SK-N-SH (cell line): ENCODE data around the gene TBC1D8. TPM values are rescaled to one million over a fixed set of nuclear protein-coding genes. Genes with fewer than 3 reads are reported as not detected.

ENCODE experiments used
- CTCF ChIA-PET: fragments of 300-600, 350-600 bp; formaldehyde crosslinking; extraction: SDS; loops from one replicate; lab custom pipeline; 2021; lab: Yijun Ruan, JAX
- POLR2A ChIA-PET: fragments of 350-600 bp; sonication (Branson Sonifier 250); formaldehyde crosslinking; extraction: SDS; loops from one replicate; lab custom pipeline; 2020; ENCODE audit warnings: antibody characterized with exemption, inconsistent platforms; lab: Yijun Ruan, JAX
- DNase-seq: peaks from one replicate; pipeline ENCODE4 v3.0.0; 2012
- H2AFZ ChIP-seq: fragments of 200-600 bp; sonication (generic); 2 replicates; pipeline ENCODE4 v1.8.1; 2016; ENCODE audit warnings: antibody characterized with exemption, mild to moderate bottlenecking, low read depth
- H3F3A ChIP-seq: fragments of 200-600 bp; sonication (generic); replicated peaks from 2 replicates; pipeline ENCODE3; 2016; ENCODE audit warnings: antibody characterized with exemption, mild to moderate bottlenecking; ENCODE audit not compliant: insufficient read depth
- H3K27ac ChIP-seq, 2 experiments: fragments of 200-500 bp in 1 of 2; fragments of 200-600 bp in 1 of 2; sonication (Bioruptor generic) in 1 of 2; sonication (generic), shearing (Covaris generic) in 1 of 2; 2 replicates each; pipeline versions ENCODE4 v1.5.1 to v1.6.1; 2014 to 2016; ENCODE audit warnings: low read depth in 2 of 2, inconsistent platforms in 1 of 2, low read length in 1 of 2, mild to moderate bottlenecking in 1 of 2, mixed read lengths in 1 of 2
- H3K27me3 ChIP-seq: fragments of 200-600 bp; sonication (generic), shearing (Covaris generic); 2 replicates; pipeline ENCODE4 v1.6.1; 2016; ENCODE audit warnings: mixed run types; ENCODE audit not compliant: insufficient read depth
- H3K36me3 ChIP-seq, 2 experiments: fragments of 200-500 bp in 1 of 2; fragments of 200-600 bp in 1 of 2; sonication (Bioruptor generic) in 1 of 2; sonication (generic) in 1 of 2; replicated peaks in 1 of 2; 2 replicates each; pipeline versions ENCODE3 to v1.5.1; 2014 to 2016; ENCODE audit warnings: low read length in 1 of 2, mild to moderate bottlenecking in 1 of 2; ENCODE audit not compliant: insufficient read depth in 2 of 2, control insufficient read depth in 1 of 2
- H3K4me1 ChIP-seq, 2 experiments: fragments of 200-500 bp in 1 of 2; fragments of 200-600 bp in 1 of 2; sonication (Bioruptor generic) in 1 of 2; sonication (generic), shearing (Covaris generic) in 1 of 2; 2 replicates each; pipeline versions ENCODE4 v1.5.1 to v1.6.1; 2014 to 2016; ENCODE audit warnings: low read depth in 1 of 2, low read length in 1 of 2, mixed run types in 1 of 2; ENCODE audit not compliant: insufficient read depth in 2 of 2, control insufficient read depth in 1 of 2
- H3K4me2 ChIP-seq: fragments of 200-600 bp; sonication (generic), shearing (Covaris generic); 2 replicates; pipeline ENCODE4 v1.6.1; 2017; ENCODE audit warnings: mixed run types
- H3K4me3 ChIP-seq, 2 experiments: fragments of 200-500 bp in 1 of 2; fragments of 200-600 bp in 1 of 2; sonication (Bioruptor generic) in 1 of 2; sonication (generic), shearing (Covaris generic) in 1 of 2; 2 replicates each; pipeline versions ENCODE4 v1.5.1 to v1.8.1; 2014 to 2016; ENCODE audit warnings: low read depth in 2 of 2, inconsistent platforms in 1 of 2, low read length in 1 of 2, mild to moderate bottlenecking in 1 of 2, mixed read lengths in 1 of 2, moderate library complexity in 1 of 2
- H3K79me2 ChIP-seq: fragments of 200-600 bp; sonication (generic); 2 replicates; pipeline ENCODE4 v1.8.1; 2017; ENCODE audit warnings: mild to moderate bottlenecking; ENCODE audit not compliant: insufficient read depth
- H3K9ac ChIP-seq: fragments of 200-600 bp; sonication (generic); 2 replicates; pipeline ENCODE4 v1.6.1; 2017; ENCODE audit warnings: mixed run types
- H3K9me2 ChIP-seq: fragments of 200-600 bp; sonication (generic); 2 replicates; pipeline ENCODE4 v1.6.1; 2017; ENCODE audit warnings: mixed run types
- H3K9me3 ChIP-seq: fragments of 200-600 bp; sonication (generic); 2 replicates; pipeline ENCODE4 v1.6.1; 2017; ENCODE audit warnings: mixed run types, mild to moderate bottlenecking, moderate library complexity
- H4K20me1 ChIP-seq: fragments of 200-600 bp; sonication (generic); 2 replicates; pipeline ENCODE4 v1.6.1; 2017; ENCODE audit warnings: mild to moderate bottlenecking, mixed run types; ENCODE audit not compliant: insufficient read depth
- EP300 ChIP-seq, 2 experiments: IDR thresholded peaks; 2 replicates each; pipeline versions ENCODE4 v1.4.0 to v1.6.1; 2012; ENCODE audit warnings: borderline replicate concordance in 1 of 2, low read depth in 1 of 2, low read length in 1 of 2
- GABPA ChIP-seq: IDR thresholded peaks from 2 replicates; pipeline ENCODE4 v1.4.0; 2012; ENCODE audit warnings: low read depth, mild to moderate bottlenecking
- GATA2 ChIP-seq: sonication (generic); formaldehyde crosslinking; IDR thresholded peaks from 2 replicates; pipeline ENCODE4 v1.5.0; 2020; ENCODE audit warnings: mild to moderate bottlenecking, missing genetic modification reagents
- MEF2A ChIP-seq: IDR thresholded peaks from 2 replicates; pipeline ENCODE4 v1.4.0; 2012; ENCODE audit warnings: low read depth, borderline replicate concordance
- RCOR1 ChIP-seq: fragments of 150-350 bp; IDR thresholded peaks from 2 replicates; pipeline ENCODE4 v1.6.1; 2017; ENCODE audit warnings: antibody characterized with exemption, low read length
- RFX5 ChIP-seq: IDR thresholded peaks from 2 replicates; pipeline ENCODE4 v1.6.1; 2012; ENCODE audit warnings: mild to moderate bottlenecking, improper control_type of control experiment, low read length
- RXRA ChIP-seq: IDR thresholded peaks from 2 replicates; pipeline ENCODE4 v1.4.0; 2012; ENCODE audit warnings: low read depth, mild to moderate bottlenecking, borderline replicate concordance
- TCF12 ChIP-seq: IDR thresholded peaks from 2 replicates; pipeline ENCODE4 v1.4.0; 2012
- WGBS: methylation state at CpG from one replicate; pipeline ENCODE4 v1.1.6; 2017; ENCODE audit warnings: low lambda C conversion rate; 5-methylcytosine and 5-hydroxymethylcytosine counted together
- polyA plus RNA-seq, 3 experiments: library from polyadenylated mRNA; depleted of rRNA; stranded (reverse); fragments of >200 nt; gene quantifications; 2 replicates each; pipeline ENCODE4 v1.2.3, GENCODE V29; 2012
- TF ChIP-seq, protein P1 (sequence below): IDR thresholded peaks from 2 replicates; pipeline ENCODE4; 2012
- TF ChIP-seq, protein P2 (sequence below): IDR thresholded peaks from 2 replicates; pipeline ENCODE4 v1.4.0; 2012; ENCODE audit warnings: low read depth

The TBC1D8 gene
- polyA plus RNA-seq, 1 of the 3 experiments (the other 2 are of a cell fraction) = 5.3 TPM

- Histone ChIP-seq H3K79me2 (no peaks in the 10 kb centered on the region), H3K4me3 (no peak overlapping the region), H3K9me2 (no peaks in the 10 kb centered on the region), H3K9ac (no peak overlapping the region), H3F3A (no peaks in the 10 kb centered on the region), H3K27ac (no peak overlapping the region), H3K27me3 (no peaks in the 10 kb centered on the region), H3K4me1 (0 out of 4 replicates have a peak, but pooled peaks cover 0 to 6% of the 10 kb centered on the region in 2 experiments), H3K4me2 (no peak overlapping the region; the same call in 1 of the 2 replicates), H4K20me1 (no peaks in the 10 kb centered on the region), H3K9me3 (no peaks in the 10 kb centered on the region), H3K36me3 (no peaks in the 10 kb centered on the region), H2AFZ (no peak overlapping the region)
- POLR2A ChIA-PET = interaction anchor here (0.6 kb wide), 1 partner anchor 1410 kb away, joined by 4 read pairs; no protein-coding TSS in a partner anchor
- 80% methylated on average over 2 of the region's 2 CpGs for whole genome bisulfite sequencing
- CTCF ChIA-PET = interaction anchor here (1.3 to 2.1 kb wide), 3 partner anchors 27 to 89 kb away, joined by 4 to 10 read pairs (median 4); no protein-coding TSS in a partner anchor
- no peak for DNase-seq
- no peak for TF ChIP-seq GATA2 (CRISPR knock-in tag)
- no peak for TF ChIP-seq RFX5
- TF ChIP-seq, protein P1, sequence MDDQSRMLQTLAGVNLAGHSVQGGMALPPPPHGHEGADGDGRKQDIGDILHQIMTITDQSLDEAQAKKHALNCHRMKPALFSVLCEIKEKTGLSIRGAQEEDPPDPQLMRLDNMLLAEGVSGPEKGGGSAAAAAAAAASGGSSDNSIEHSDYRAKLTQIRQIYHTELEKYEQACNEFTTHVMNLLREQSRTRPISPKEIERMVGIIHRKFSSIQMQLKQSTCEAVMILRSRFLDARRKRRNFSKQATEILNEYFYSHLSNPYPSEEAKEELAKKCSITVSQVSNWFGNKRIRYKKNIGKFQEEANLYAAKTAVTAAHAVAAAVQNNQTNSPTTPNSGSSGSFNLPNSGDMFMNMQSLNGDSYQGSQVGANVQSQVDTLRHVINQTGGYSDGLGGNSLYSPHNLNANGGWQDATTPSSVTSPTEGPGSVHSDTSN = no peak
- TF ChIP-seq, protein P2, sequence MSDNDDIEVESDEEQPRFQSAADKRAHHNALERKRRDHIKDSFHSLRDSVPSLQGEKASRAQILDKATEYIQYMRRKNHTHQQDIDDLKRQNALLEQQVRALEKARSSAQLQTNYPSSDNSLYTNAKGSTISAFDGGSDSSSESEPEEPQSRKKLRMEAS = no peak
- TF ChIP-seq EP300 (IDR thresholded peaks at IDR 0.05; ENCODE audit: borderline replicate concordance in 1 of 2, low read depth in 1 of 2, low read length in 1 of 2) = no peak
- no peak for TF ChIP-seq MEF2A
Observed at GRCh38 chr2:101064125-101064502, 87.1 kb downstream of the TBC1D8 start.

DNA sequence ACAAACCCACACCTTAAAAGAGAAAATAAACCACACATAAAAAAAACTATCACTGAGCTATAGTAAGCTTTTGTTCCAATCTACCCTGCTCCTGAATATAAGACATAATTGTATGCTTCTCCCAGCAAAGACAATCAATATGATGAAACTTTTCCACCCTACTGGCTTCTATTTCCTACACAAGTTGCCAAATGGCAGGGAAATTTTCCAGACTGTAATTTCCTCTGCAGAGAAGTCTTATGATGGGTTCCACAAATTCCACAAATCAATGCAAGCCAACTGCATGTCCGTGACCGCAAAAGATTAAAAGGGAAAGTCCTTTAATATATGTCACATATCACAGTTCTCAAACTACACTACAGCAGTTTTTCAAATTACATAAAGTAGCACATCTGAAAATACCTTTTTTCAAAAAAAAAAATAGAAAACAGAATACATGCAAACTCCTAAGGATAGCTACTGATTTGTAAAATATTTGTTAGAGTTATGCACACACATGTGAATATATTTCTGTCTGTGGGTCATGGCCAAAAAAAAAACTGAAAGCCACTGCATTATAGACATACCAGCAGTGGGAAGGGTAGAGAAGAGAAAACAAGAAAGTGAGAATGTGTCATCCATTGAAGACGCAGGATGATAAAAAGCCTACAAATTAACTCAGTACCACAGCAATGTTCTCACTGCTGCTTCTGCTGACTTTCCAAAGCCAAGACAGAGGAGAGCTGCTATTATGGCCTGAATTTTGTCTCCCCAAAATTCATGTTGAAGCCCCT lies 87.6 kb downstream of the TBC1D8 start:
- no peaks in the 10 kb centered on the region for H3K36me3 ChIP-seq
- H3K27me3 ChIP-seq = no peaks in the 10 kb centered on the region
- H3K79me2 ChIP-seq = no peaks in the 10 kb centered on the region
- no peak overlapping the region; the same call in 1 of the 2 replicates for H3K4me2 ChIP-seq
- no peaks in the 10 kb centered on the region for H4K20me1 ChIP-seq
- ChIA-PET CTCF (interaction anchor here (1.3 to 1.4 kb wide), 3 partner anchors 27 to 125 kb away, joined by 3 to 4 read pairs (median 4); no protein-coding TSS in a partner anchor), POLR2A (interaction anchor here (0.6 kb wide), 1 partner anchor 1410 kb away, joined by 4 read pairs; no protein-coding TSS in a partner anchor)
- no peak overlapping the region for H2AFZ ChIP-seq
- no peak overlapping the region for H3K27ac ChIP-seq
- DNase-seq = no peak
- peak; percentile 12; the same call in 1 of the 2 replicates for TF ChIP-seq TCF12
- no peak for TF ChIP-seq GABPA
- TF ChIP-seq RXRA = no peak
- TF ChIP-seq RCOR1 = no peak
- H3K4me1 ChIP-seq = 0 out of 4 replicates have a peak, but pooled peaks cover 0 to 6% of the 10 kb centered on the region in 2 experiments
- H3K9me3 ChIP-seq = no peaks in the 10 kb centered on the region
- H3K4me3 ChIP-seq = no peak overlapping the region
- H3K9ac ChIP-seq = no peak overlapping the region
- H3K9me2 ChIP-seq = no peaks in the 10 kb centered on the region
- WGBS = 73% methylated on average over 3 of the region's 3 CpGs
- no peaks in the 10 kb centered on the region for H3F3A ChIP-seq
